OCI-LY7 (cell line): ENCODE results near the gene MTOR. TPM values are rescaled to one million over a fixed set of nuclear protein-coding genes. Genes with fewer than 3 reads are reported as not detected.
"Not testable (repeated sequence)": the region's sequence is repeated elsewhere in the genome, so short reads cannot be mapped to it uniquely, and the experiment has no call there.

ENCODE experiments used
- BruUV-seq: library from RNA; stranded (reverse); fragments of 400-500 nt; replicated peaks from 2 replicates; lab custom pipeline; 2021; lab: Mats Ljungman, UMichigan
- CTCF ChIA-PET: fragments of 300-600 bp; sonication (Branson Sonifier 250); formaldehyde crosslinking; loops from one replicate; lab custom pipeline; 2022; ENCODE audit warnings: antibody characterized with exemption; ENCODE audit not compliant: unreplicated experiment; lab: Charles Lee
- POLR2A ChIA-PET: fragments of 300-600 bp; sonication (Branson Sonifier 250); formaldehyde crosslinking; loops from one replicate; lab custom pipeline; 2022; ENCODE audit warnings: antibody characterized with exemption; lab: Charles Lee
- DNase-seq: peaks from one replicate; pipeline ENCODE4 v3.0.0-alpha.2; 2015; ENCODE audit warnings: low spot score
- H2AFZ ChIP-seq: fragments of 200-600 bp; sonication (generic), shearing (Covaris generic); 2 replicates; pipeline ENCODE4 v1.6.1; 2014; ENCODE audit warnings: mild to moderate bottlenecking, antibody characterized with exemption, low read length, moderate library complexity
- H3K27ac ChIP-seq: fragments of 200-600 bp; sonication (generic); 2 replicates; pipeline ENCODE4 v1.5.1; 2014; ENCODE audit warnings: mixed run types, low read depth, mild to moderate bottlenecking, moderate library complexity, low read length, inconsistent platforms; ENCODE audit not compliant: poor library complexity, severe bottlenecking
- H3K36me3 ChIP-seq: fragments of 200-600 bp; sonication (generic); 2 replicates; pipeline ENCODE4 v1.6.1; 2014; ENCODE audit warnings: mild to moderate bottlenecking, antibody characterized with exemption, low read length, moderate library complexity, mixed read lengths; ENCODE audit not compliant: insufficient read depth
- H3K4me1 ChIP-seq: fragments of 200-600 bp; sonication (generic); 2 replicates; pipeline ENCODE4 v1.5.1; 2014; ENCODE audit warnings: mild to moderate bottlenecking, low read length; ENCODE audit not compliant: insufficient read depth, poor library complexity, severe bottlenecking
- H3K4me2 ChIP-seq: fragments of 200-600 bp; sonication (generic); 2 replicates; pipeline ENCODE4 v1.6.1; 2014; ENCODE audit warnings: mild to moderate bottlenecking, low read length
- H3K4me3 ChIP-seq: fragments of 200-600 bp; sonication (generic); 2 replicates; pipeline ENCODE4 v1.5.1; 2014; ENCODE audit warnings: mild to moderate bottlenecking, low read depth, low read length; ENCODE audit not compliant: poor library complexity, severe bottlenecking
- H3K79me2 ChIP-seq: fragments of 200-600 bp; sonication (generic); 2 replicates; pipeline ENCODE4 v1.6.1; 2016; ENCODE audit warnings: low read depth, mild to moderate bottlenecking, low read length, moderate library complexity, mixed read lengths; ENCODE audit not compliant: insufficient read depth
- H3K9me2 ChIP-seq: fragments of 200-600 bp; sonication (generic); 2 replicates; pipeline ENCODE4 v1.6.1; 2016; ENCODE audit warnings: mild to moderate bottlenecking, low read length, mixed read lengths; ENCODE audit not compliant: insufficient read depth
- H3K9me3 ChIP-seq: fragments of 200-600 bp; sonication (generic); 2 replicates; pipeline ENCODE4 v1.6.1; 2014; ENCODE audit warnings: mild to moderate bottlenecking, mixed run types, low read length, mixed read lengths
- H4K20me1 ChIP-seq: fragments of 200-600 bp; sonication (generic); 2 replicates; pipeline ENCODE4 v1.6.1; 2014; ENCODE audit warnings: mild to moderate bottlenecking, antibody characterized with exemption, low read length, moderate library complexity, mixed read lengths; ENCODE audit not compliant: insufficient read depth
- CTCF ChIP-seq: fragments of 200-600 bp; sonication (generic); conservative IDR thresholded peaks from 2 replicates; pipeline ENCODE4 v1.5.1; 2014; ENCODE audit warnings: mild to moderate bottlenecking, antibody characterized with exemption, low read length, moderate library complexity, mixed read lengths
- EZH2phosphoT487 ChIP-seq: fragments of 200-600 bp; sonication (generic); IDR thresholded peaks from 2 replicates; pipeline ENCODE4 v1.6.1; 2018; ENCODE audit warnings: low read depth, borderline replicate concordance, mild to moderate bottlenecking, mixed run types, antibody characterized with exemption, low read length, moderate library complexity, mixed read lengths
- intact Hi-C: fragments of 100-400 bp; cut with micrococcal nuclease; formaldehyde crosslinking; loops from one replicate; pipeline ENCODE4 v1.10.0; 2022; ENCODE audit not compliant: unreplicated experiment
- total RNA-seq, 2 experiments: library from RNA; depleted of rRNA in 1 of 2; stranded (reverse); fragments of >200 nt in 1 of 2; shearing (Covaris generic) in 1 of 2; gene quantifications; 2 replicates each; pipeline ENCODE4 v1.2.3, GENCODE V29; 2014 to 2022

The MTOR gene
- total RNA-seq, 2 experiments from 2014 or later: 41.1 to 58.6 TPM

GRCh38 chr1:11301601-11302000 is 39.2 kb upstream of the MTOR start:
- DNase-seq: no peak
- H3K4me3 ChIP-seq: no peak overlapping the region
- no peaks in the 10 kb centered on the region for H3K9me2 ChIP-seq
- H3K9me3 ChIP-seq: no peaks in the 10 kb centered on the region
- ChIA-PET CTCF (no interaction called here), POLR2A (no interaction called here)
- no peak overlapping the region for H2AFZ ChIP-seq
- H3K4me1 ChIP-seq: no peaks in the 10 kb centered on the region
- no peak for TF ChIP-seq CTCF
- no peak for TF ChIP-seq EZH2phosphoT487
- no peak overlapping the region for H3K4me2 ChIP-seq
- intact Hi-C loops: no loop called here
- no peaks in the 10 kb centered on the region for H3K79me2 ChIP-seq
- no peaks in the 10 kb centered on the region for H4K20me1 ChIP-seq
- H3K36me3 ChIP-seq: no peaks in the 10 kb centered on the region
- no peak overlapping the region for H3K27ac ChIP-seq
- BruUV-seq: no TSS peak

GRCh38 chr1:11299225-11299574 is 36.8 kb upstream of the MTOR start:
- Histone ChIP-seq H2AFZ (no peak overlapping the region), H4K20me1 (no peaks in the 10 kb centered on the region), H3K4me3 (no peak overlapping the region), H3K4me1 (no peaks in the 10 kb centered on the region), H3K9me2 (no peaks in the 10 kb centered on the region), H3K27ac (no peak overlapping the region), H3K4me2 (no peak overlapping the region), H3K9me3 (no peaks in the 10 kb centered on the region), H3K36me3 (peaks cover 23% of the 10 kb centered on the region), H3K79me2 (no peaks in the 10 kb centered on the region)
- BruUV-seq: no TSS peak
- intact Hi-C loops: no loop called here
- TF ChIP-seq CTCF: no peak
- TF ChIP-seq EZH2phosphoT487: no peak
- no peak for DNase-seq
- CTCF ChIA-PET: no interaction called here
- POLR2A ChIA-PET: no interaction called here

GRCh38 chr1:11298390-11299224 is 36.3 kb upstream of the MTOR start:
- no peak overlapping the region for H2AFZ ChIP-seq
- no peaks in the 10 kb centered on the region for H3K79me2 ChIP-seq
- H3K9me2 ChIP-seq: no peaks in the 10 kb centered on the region
- H3K9me3 ChIP-seq: no peaks in the 10 kb centered on the region
- H4K20me1 ChIP-seq: no peaks in the 10 kb centered on the region
- H3K27ac ChIP-seq: no peak overlapping the region
- CTCF ChIA-PET: no interaction called here
- no peak for DNase-seq
- no peaks in the 10 kb centered on the region for H3K4me1 ChIP-seq
- H3K4me3 ChIP-seq: no peak overlapping the region
- TF ChIP-seq CTCF: no peak
- no peak for TF ChIP-seq EZH2phosphoT487
- intact Hi-C loops: no loop called here
- H3K36me3 ChIP-seq: peaks cover 25% of the 10 kb centered on the region
- POLR2A ChIA-PET: no interaction called here
- no TSS peak for BruUV-seq
- H3K4me2 ChIP-seq: no peak overlapping the region

GRCh38 chr1:11297774-11298173 is 35.4 kb upstream of the MTOR start:
- H3K36me3 ChIP-seq: peaks cover 31% of the 10 kb centered on the region
- H2AFZ ChIP-seq, DNase-seq, H3K4me2 ChIP-seq, H3K9me3 ChIP-seq, H3K4me3 ChIP-seq, H3K79me2 ChIP-seq, H4K20me1 ChIP-seq, POLR2A ChIA-PET, H3K27ac ChIP-seq, CTCF ChIA-PET, BruUV-seq, H3K9me2 ChIP-seq, H3K4me1 ChIP-seq, intact Hi-C loops: not testable (repeated sequence)
